Osteoblast (primary cell): ENCODE results near the gene SPATS2L. TPM values are rescaled to one million over a fixed set of nuclear protein-coding genes. Genes with fewer than 3 reads are reported as not detected.

Experiments used
- DNase-seq: peaks from one replicate; pipeline ENCODE4 v3.0.0; 2011; ENCODE audit warnings: low spot score, mixed read lengths; ENCODE audit not compliant: insufficient read length; ENCODE audit errors: missing footprints
- H2AFZ ChIP-seq: 2 replicates; pipeline ENCODE4 v1.6.0; 2011; ENCODE audit warnings: mild to moderate bottlenecking, low read length
- H3K27ac ChIP-seq: 2 replicates; pipeline ENCODE4 v1.5.1; 2011; ENCODE audit warnings: mild to moderate bottlenecking, low read depth, low read length, moderate library complexity
- H3K27me3 ChIP-seq: 2 replicates; pipeline ENCODE4 v1.6.0; 2012; ENCODE audit warnings: mild to moderate bottlenecking, control low read depth, inconsistent platforms, low read length, moderate library complexity; ENCODE audit not compliant: insufficient read depth
- H3K36me3 ChIP-seq: 2 replicates; pipeline ENCODE4 v1.5.1; 2011; ENCODE audit warnings: mild to moderate bottlenecking, low read length, control low read depth, moderate library complexity; ENCODE audit not compliant: insufficient read depth
- H3K4me1 ChIP-seq: 2 replicates; pipeline ENCODE4 v1.5.1; 2011; ENCODE audit warnings: mild to moderate bottlenecking, low read length, control low read depth, moderate library complexity; ENCODE audit not compliant: insufficient read depth
- H3K4me2 ChIP-seq: 2 replicates; pipeline ENCODE4 v1.6.0; 2011; ENCODE audit warnings: mild to moderate bottlenecking, low read length; ENCODE audit not compliant: insufficient read depth
- H3K4me3 ChIP-seq: fragments of 200-600 bp; sonication (generic); 3 replicates; pipeline ENCODE4 v1.5.1; 2012; ENCODE audit warnings: mild to moderate bottlenecking, low read length, inconsistent platforms; ENCODE audit not compliant: insufficient read depth
- H3K79me2 ChIP-seq: 2 replicates; pipeline ENCODE4 v1.6.0; 2012; ENCODE audit warnings: mild to moderate bottlenecking, low read length, control low read depth, inconsistent platforms; ENCODE audit not compliant: insufficient read depth
- H3K9me3 ChIP-seq: 2 replicates; pipeline ENCODE4 v1.5.1; 2011; ENCODE audit warnings: low read depth, low read length, control low read depth
- H4K20me1 ChIP-seq: 2 replicates; pipeline ENCODE4 v1.6.0; 2012; ENCODE audit warnings: mild to moderate bottlenecking, low read length, control low read depth; ENCODE audit not compliant: insufficient read depth
- total RNA-seq: library from RNA; depleted of rRNA; stranded (reverse); fragments of >200 nt; gene quantifications from 2 replicates; pipeline ENCODE4 v1.2.3, GENCODE V29; 2012
- TF ChIP-seq, protein P1 (sequence below): IDR thresholded peaks from 2 replicates; pipeline ENCODE4 v1.5.1; 2011; ENCODE audit warnings: mild to moderate bottlenecking, low read depth, low read length, moderate library complexity; ENCODE audit errors: extremely low read depth

SPATS2L gene
- total RNA-seq, 1 donor, result 74.6 TPM

DNA sequence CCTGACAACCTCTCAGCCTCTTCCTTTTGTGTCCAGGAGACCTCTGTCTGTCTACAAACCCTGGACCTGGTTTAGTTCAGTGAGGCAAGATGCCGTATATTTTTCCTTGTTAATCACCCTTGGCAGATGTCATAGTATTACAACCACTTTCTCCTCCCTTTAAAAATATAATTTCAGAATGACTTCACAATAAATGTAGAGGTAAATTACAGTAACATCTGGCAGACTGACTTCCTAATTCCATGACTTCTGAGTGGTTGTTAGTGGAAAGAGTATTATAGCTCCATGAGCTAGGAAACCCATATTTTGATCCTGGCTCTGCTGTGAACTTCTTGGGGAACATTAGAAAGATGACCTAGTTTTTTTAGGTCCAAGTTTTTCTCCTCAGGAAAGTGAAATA is 39.5 kb downstream of the SPATS2L start:
- Histone ChIP-seq H3K36me3 (peaks cover 3% of the 10 kb centered on the region), H4K20me1 (no peaks in the 10 kb centered on the region), H3K27ac (no peak overlapping the region), H3K4me2 (no peak overlapping the region), H3K27me3 (no peaks in the 10 kb centered on the region), H3K9me3 (no peaks in the 10 kb centered on the region), H3K4me3 (no peak overlapping the region), H3K79me2 (peaks cover 78% of the 10 kb centered on the region), H2AFZ (no peak overlapping the region), H3K4me1 (peaks cover 5% of the 10 kb centered on the region)
- no peak for DNase-seq
- TF ChIP-seq, protein P1, sequence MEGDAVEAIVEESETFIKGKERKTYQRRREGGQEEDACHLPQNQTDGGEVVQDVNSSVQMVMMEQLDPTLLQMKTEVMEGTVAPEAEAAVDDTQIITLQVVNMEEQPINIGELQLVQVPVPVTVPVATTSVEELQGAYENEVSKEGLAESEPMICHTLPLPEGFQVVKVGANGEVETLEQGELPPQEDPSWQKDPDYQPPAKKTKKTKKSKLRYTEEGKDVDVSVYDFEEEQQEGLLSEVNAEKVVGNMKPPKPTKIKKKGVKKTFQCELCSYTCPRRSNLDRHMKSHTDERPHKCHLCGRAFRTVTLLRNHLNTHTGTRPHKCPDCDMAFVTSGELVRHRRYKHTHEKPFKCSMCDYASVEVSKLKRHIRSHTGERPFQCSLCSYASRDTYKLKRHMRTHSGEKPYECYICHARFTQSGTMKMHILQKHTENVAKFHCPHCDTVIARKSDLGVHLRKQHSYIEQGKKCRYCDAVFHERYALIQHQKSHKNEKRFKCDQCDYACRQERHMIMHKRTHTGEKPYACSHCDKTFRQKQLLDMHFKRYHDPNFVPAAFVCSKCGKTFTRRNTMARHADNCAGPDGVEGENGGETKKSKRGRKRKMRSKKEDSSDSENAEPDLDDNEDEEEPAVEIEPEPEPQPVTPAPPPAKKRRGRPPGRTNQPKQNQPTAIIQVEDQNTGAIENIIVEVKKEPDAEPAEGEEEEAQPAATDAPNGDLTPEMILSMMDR, result no peak

DNA sequence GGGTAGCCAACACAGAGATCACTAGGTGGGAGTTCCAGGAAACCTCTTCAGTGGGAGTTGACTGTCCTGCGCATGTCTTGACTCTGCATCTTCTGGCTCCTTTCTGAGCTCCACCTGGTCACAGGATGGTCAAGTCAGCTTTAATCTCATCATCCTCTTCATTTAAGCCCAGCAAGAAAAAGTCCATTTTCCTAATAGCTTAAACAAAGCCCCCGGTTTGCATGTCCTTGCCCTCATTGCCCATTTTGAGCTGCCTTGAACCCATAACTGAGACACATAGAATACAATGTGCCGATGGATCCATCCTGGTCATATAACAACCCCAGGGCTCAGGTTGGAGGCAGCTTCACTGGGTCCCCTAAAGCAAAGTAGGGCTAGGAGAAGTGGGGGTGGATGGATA is 40.8 kb downstream of the SPATS2L start:
- H4K20me1 ChIP-seq, result no peaks in the 10 kb centered on the region
- H2AFZ ChIP-seq, result no peak overlapping the region
- DNase-seq, result no peak
- H3K4me1 ChIP-seq, result peaks cover 10% of the 10 kb centered on the region
- no peaks in the 10 kb centered on the region for H3K27me3 ChIP-seq
- TF ChIP-seq, protein P1, result no peak
- H3K36me3 ChIP-seq, result peaks cover 3% of the 10 kb centered on the region
- H3K4me3 ChIP-seq, result no peak overlapping the region
- H3K4me2 ChIP-seq, result no peak overlapping the region
- H3K79me2 ChIP-seq, result peaks cover 77% of the 10 kb centered on the region
- no peak overlapping the region for H3K27ac ChIP-seq
- no peaks in the 10 kb centered on the region for H3K9me3 ChIP-seq

DNA sequence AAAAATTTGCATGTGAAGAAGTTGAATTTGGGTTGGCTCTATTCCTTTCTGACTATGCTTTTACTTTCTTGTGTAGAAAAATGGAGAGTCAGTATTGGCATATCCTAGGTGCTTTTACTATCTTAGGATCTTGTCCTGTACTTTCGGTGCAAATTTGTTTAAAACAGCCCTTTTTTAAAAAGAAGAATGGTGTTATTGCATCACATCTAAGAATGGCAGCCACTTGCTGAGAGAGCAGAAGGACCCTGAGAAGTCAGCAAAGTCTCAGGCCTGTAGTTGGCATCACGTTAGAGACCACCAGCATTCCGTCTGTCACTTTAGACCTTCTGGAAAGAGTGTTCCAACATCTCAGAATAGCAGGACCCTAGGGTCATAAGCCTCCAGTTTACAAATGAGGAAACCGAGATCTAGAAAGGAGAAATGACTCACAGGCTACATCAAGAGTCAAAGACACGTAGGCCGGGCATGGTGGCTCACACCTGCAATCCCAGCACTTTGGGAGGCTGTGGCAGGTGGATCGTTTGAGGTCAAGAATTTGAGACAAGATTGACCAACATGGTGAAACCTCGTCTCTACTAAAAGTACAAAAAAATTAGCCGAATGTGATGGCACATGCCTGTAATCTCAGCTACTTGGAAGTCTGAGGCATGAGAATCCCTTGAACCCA is 42.5 kb downstream of the SPATS2L start:
- H3K27ac ChIP-seq, result no peak overlapping the region
- TF ChIP-seq, protein P1, result no peak
- no peak overlapping the region for H3K4me2 ChIP-seq
- no peaks in the 10 kb centered on the region for H4K20me1 ChIP-seq
- H3K4me1 ChIP-seq, result peaks cover 25% of the 10 kb centered on the region
- DNase-seq, result no peak
- peaks cover 3% of the 10 kb centered on the region for H3K36me3 ChIP-seq
- H3K9me3 ChIP-seq, result no peaks in the 10 kb centered on the region
- H3K4me3 ChIP-seq, result no peak overlapping the region
- H3K79me2 ChIP-seq, result peaks cover 80% of the 10 kb centered on the region
- H3K27me3 ChIP-seq, result no peaks in the 10 kb centered on the region
- no peak overlapping the region for H2AFZ ChIP-seq

DNA sequence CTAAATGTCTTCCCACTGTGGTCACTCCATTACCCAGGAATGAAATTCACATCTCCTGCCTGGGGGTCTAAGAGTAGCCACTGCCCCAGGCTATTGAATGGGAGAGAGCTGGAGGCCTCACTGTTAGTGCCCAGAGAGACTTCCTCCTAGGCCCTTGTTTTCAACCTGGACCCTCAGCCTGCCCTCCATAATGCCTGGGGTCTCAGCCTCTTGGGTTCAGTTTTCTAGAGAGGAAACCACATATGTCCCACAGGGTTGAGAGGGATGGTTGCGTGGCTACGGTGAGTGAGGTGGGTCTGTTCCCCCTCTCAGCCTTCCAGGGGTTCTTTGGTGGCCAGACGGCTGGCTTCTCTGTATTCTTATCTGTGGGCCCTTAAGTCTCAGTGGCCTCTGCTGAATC is 43.4 kb downstream of the SPATS2L start:
- no peaks in the 10 kb centered on the region for H3K27me3 ChIP-seq
- no peak overlapping the region for H3K4me3 ChIP-seq
- peaks cover 79% of the 10 kb centered on the region for H3K79me2 ChIP-seq
- peaks cover 3% of the 10 kb centered on the region for H3K36me3 ChIP-seq
- no peak for DNase-seq
- TF ChIP-seq, protein P1, result no peak
- peaks cover 25% of the 10 kb centered on the region for H3K4me1 ChIP-seq
- no peak overlapping the region for H2AFZ ChIP-seq
- no peaks in the 10 kb centered on the region for H3K9me3 ChIP-seq
- H3K27ac ChIP-seq, result no peak overlapping the region
- no peaks in the 10 kb centered on the region for H4K20me1 ChIP-seq
- no peak overlapping the region for H3K4me2 ChIP-seq
